ENCODE measurements around the gene SF3B1. TPM values are rescaled to one million over a fixed set of nuclear protein-coding genes. Genes with fewer than 3 reads are reported as not detected.
"Not testable (repeated sequence)": the region's sequence is repeated elsewhere in the genome, so short reads cannot be mapped to it uniquely, and the experiment has no call there.

The SF3B1 gene
- total RNA-seq, 4 donors from 2014 or later, result 113 to 259 (median 149) TPM

GRCh38 chr2:197435598-197436420, 981 bp upstream of the SF3B1 start:
- no peak for TF ChIP-seq POLR2A (IDR thresholded peaks at IDR 0.05)
- TF ChIP-seq CTCF (IDR thresholded peaks at IDR 0.05), result no peak
- intact Hi-C loops (cut with DNase I), result no loop called here
- H3K27me3 ChIP-seq, result no peaks in the 10 kb centered on the region
- H3K4me1 ChIP-seq, result peaks cover 27 to 44% (median 34%) of the 10 kb centered on the region in 3 donors
- H3K27ac ChIP-seq, result peak overlapping the region; percentile 95 to 98 (median 97)
- peak overlapping the region; percentile 68 to 95 (median 84) for H3K4me3 ChIP-seq
- H3K36me3 ChIP-seq, result no peaks in the 10 kb centered on the region
- WGBS, 2 donors, result 20 to 21% methylated on average over 16 of the region's 16 CpGs
- no peaks in the 10 kb centered on the region for H3K9me3 ChIP-seq
- DNase-seq, result no peak

GRCh38 chr2:197433780-197434438, 919 bp downstream of the SF3B1 start:
- TF ChIP-seq POLR2A (IDR thresholded peaks at IDR 0.05), result no peak
- TF ChIP-seq CTCF (IDR thresholded peaks at IDR 0.05), result no peak
- H3K4me3 ChIP-seq, result peak overlapping the region; percentile 68 to 95 (median 84)
- no peak for DNase-seq
- peak overlapping the region in 3 of 4 donors; percentile 95 to 98 (median 96) for H3K27ac ChIP-seq
- H3K36me3 ChIP-seq, result peaks cover 0 to 7% (median 0%) of the 10 kb centered on the region in 3 donors
- peaks cover 27 to 63% (median 44%) of the 10 kb centered on the region in 3 donors for H3K4me1 ChIP-seq
- no peaks in the 10 kb centered on the region for H3K9me3 ChIP-seq
- no peaks in the 10 kb centered on the region for H3K27me3 ChIP-seq
- whole genome bisulfite sequencing, 2 donors, result 0 to 1% methylated on average over 11 of the region's 11 CpGs
- intact Hi-C loops (cut with DNase I), result no loop called here

GRCh38 chr2:197432527-197432926, 2.3 kb downstream of the SF3B1 start:
- Histone ChIP-seq H3K36me3 (peaks cover 0 to 12% (median 0%) of the 10 kb centered on the region in 3 donors), H3K27ac (peak overlapping the region in 1 of 4 donors; percentile 11), H3K4me3 (peak overlapping the region in 2 of 4 donors; percentile 77 to 95), H3K4me1 (peaks cover 27 to 76% (median 50%) of the 10 kb centered on the region in 3 donors)
- H3K27me3 ChIP-seq; DNase-seq; H3K9me3 ChIP-seq; intact Hi-C loops (cut with DNase I): not testable (repeated sequence)
- WGBS, 2 donors, result 70 to 72% methylated on average over 6 of the region's 6 CpGs

DNA sequence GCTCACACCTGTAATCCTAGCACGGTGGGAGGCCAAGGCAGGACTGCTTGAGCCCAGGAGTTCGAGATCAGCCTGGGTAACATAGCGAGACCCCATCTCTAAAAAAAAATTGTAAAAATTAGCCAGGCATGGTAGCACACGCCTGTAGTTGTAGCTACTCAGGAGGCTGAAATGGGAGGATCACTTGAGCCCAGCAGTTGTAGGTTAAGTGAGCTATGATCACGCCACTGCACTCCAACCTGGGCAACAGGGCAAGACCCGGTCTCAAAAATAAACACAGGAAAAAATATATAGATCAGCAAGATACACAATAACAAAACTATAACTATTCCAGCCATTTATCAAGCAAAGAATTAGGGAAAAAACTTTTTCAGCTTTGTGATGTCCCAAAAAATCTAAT, 3.0 kb downstream of the SF3B1 start:
- Histone ChIP-seq H3K9me3 (no peaks in the 10 kb centered on the region), H3K27me3 (no peaks in the 10 kb centered on the region), H3K4me1 (peaks cover 27 to 83% (median 57%) of the 10 kb centered on the region in 3 donors), H3K36me3 (peaks cover 0 to 12% (median 0%) of the 10 kb centered on the region in 3 donors), H3K27ac (peak overlapping the region in 1 of 4 donors; percentile 11), H3K4me3 (no peak overlapping the region)
- no peak for TF ChIP-seq POLR2A (IDR thresholded peaks at IDR 0.05)
- no peak for TF ChIP-seq CTCF (IDR thresholded peaks at IDR 0.05)
- intact Hi-C loops (cut with DNase I), result no loop called here
- WGBS, 2 donors, result 65 to 67% methylated on average over 6 of the region's 6 CpGs
- no peak for DNase-seq

GRCh38 chr2:197427986-197428385, 6.8 kb downstream of the SF3B1 start:
- no peak for TF ChIP-seq POLR2A (IDR thresholded peaks at IDR 0.05)
- no peak for TF ChIP-seq CTCF (IDR thresholded peaks at IDR 0.05)
- DNase-seq, result no peak
- Histone ChIP-seq H3K27me3 (no peaks in the 10 kb centered on the region), H3K4me3 (no peak overlapping the region), H3K4me1 (peaks cover 17 to 98% (median 59%) of the 10 kb centered on the region in 3 donors), H3K27ac (no peak overlapping the region), H3K36me3 (peaks cover 0 to 26% (median 3%) of the 10 kb centered on the region in 3 donors), H3K9me3 (no peaks in the 10 kb centered on the region)
- intact Hi-C loops (cut with DNase I), result no loop called here
- WGBS, 2 donors, result 95 to 97% methylated on average over 3 of the region's 3 CpGs
